Right renal pelvis (tissue), 4 donors: ENCODE measurements around the gene GPR146. TPM values are rescaled to one million over a fixed set of nuclear protein-coding genes. Genes with fewer than 3 reads are reported as not detected.
A peak's percentile ranks its signal among the peaks of the same experiment; 100 is the strongest.
"Not testable (repeated sequence)": the region's sequence is repeated elsewhere in the genome, so short reads cannot be mapped to it uniquely, and the experiment has no call there.

Experiments used
- DNase-seq, 4 donors: peaks; one replicate each; pipeline ENCODE4 v3.0.0-alpha.2; 2013; ENCODE audit warnings: low read depth in 4 of 4, low spot score in 3 of 4, missing footprints in 1 of 4
- polyA plus RNA-seq, 4 donors: library from polyadenylated mRNA; unstranded; fragments of 120-200 nt; gene quantifications; one replicate each; pipeline ENCODE4 v1.2.1, GENCODE V29; 2013; ENCODE audit not compliant: insufficient read length in 4 of 4

GPR146 gene
- polyA plus RNA-seq, 4 donors = 3.0 to 5.4 (median 3.4) TPM

GRCh38 chr7:1024876-1025742 is 19.2 kb upstream of the GPR146 start:
- no peak for DNase-seq

- no peak for DNase-seq
Measured at GRCh38 chr7:1025743-1026581, 18.4 kb upstream of the GPR146 start.

GRCh38 chr7:1026721-1027161 is 17.6 kb upstream of the GPR146 start:
- no peak for DNase-seq

GRCh38 chr7:1027242-1028043 is 16.9 kb upstream of the GPR146 start:
- DNase-seq = no peak

GRCh38 chr7:1028044-1028770 is 16.1 kb upstream of the GPR146 start:
- DNase-seq = peak; percentile 78 to 86 (median 82)

- peak in 1 of 4 donors; percentile 59 for DNase-seq
Measured at GRCh38 chr7:1028775-1029636, 15.3 kb upstream of the GPR146 start.

GRCh38 chr7:1029637-1030443 is 14.5 kb upstream of the GPR146 start:
- DNase-seq = no peak

- DNase-seq = no peak
Measured at GRCh38 chr7:1030444-1031070, 13.8 kb upstream of the GPR146 start.

GRCh38 chr7:1031716-1032455 is 12.5 kb upstream of the GPR146 start:
- no peak for DNase-seq

- DNase-seq = no peak
Measured at GRCh38 chr7:1032536-1033181, 11.7 kb upstream of the GPR146 start.

- no peak for DNase-seq
Measured at GRCh38 chr7:1033546-1034145, 10.7 kb upstream of the GPR146 start.

- not testable (repeated sequence) for DNase-seq
Measured at GRCh38 chr7:1034769-1035168, 9.6 kb upstream of the GPR146 start.

GRCh38 chr7:1036164-1036928 is 8.0 kb upstream of the GPR146 start:
- DNase-seq = not testable (repeated sequence)

GRCh38 chr7:1040233-1040632 is 4.1 kb upstream of the GPR146 start:
- DNase-seq = not testable (repeated sequence)

GRCh38 chr7:1040790-1041189 is 3.6 kb upstream of the GPR146 start:
- no peak for DNase-seq
